Breast epithelium (tissue), 4 donors: ENCODE data around the gene USP10. TPM values are rescaled to one million over a fixed set of nuclear protein-coding genes. Genes with fewer than 3 reads are reported as not detected.

Source experiments
- DNase-seq, 2 donors: peaks; one replicate each; pipeline ENCODE4 v3.0.0-alpha.2; 2019; ENCODE audit warnings: low spot score in 2 of 2
- H3K27ac ChIP-seq, 2 donors: fragments of 200-600 bp; sonication (generic) in 1 of 2; one replicate each; pipeline ENCODE4 v1.5.1; 2016 to 2019; ENCODE audit warnings: mild to moderate bottlenecking in 1 of 2
- H3K27me3 ChIP-seq, 2 donors: fragments of 200-600 bp; sonication (generic) in 1 of 2; one replicate each; pipeline versions ENCODE4 v1.5.1 to v1.6.0; 2017 to 2019; ENCODE audit warnings: control low read depth in 1 of 2, mild to moderate bottlenecking in 1 of 2
- H3K36me3 ChIP-seq: fragments of 200-600 bp; one replicate; pipeline ENCODE4 v1.5.1; 2019
- H3K4me1 ChIP-seq, 2 donors: fragments of 200-600 bp; sonication (generic); one replicate each; pipeline ENCODE4 v1.5.1; 2016 to 2019; ENCODE audit warnings: control low read depth in 1 of 2
- H3K4me3 ChIP-seq, 3 donors: fragments of 200-600 bp; sonication (generic); 1 replicate in 2 of 3; 2 replicates in 1 of 3; pipeline ENCODE4 v1.5.1; 2016 to 2019; ENCODE audit warnings: mild to moderate bottlenecking in 3 of 3, moderate library complexity in 2 of 3
- H3K9me3 ChIP-seq, 2 donors: fragments of 200-600 bp; sonication (generic) in 1 of 2; one replicate each; pipeline ENCODE4 v1.5.1; 2016 to 2019; ENCODE audit warnings: control low read depth in 1 of 2
- POLR2A ChIP-seq: fragments of 450-650 bp; IDR thresholded peaks from one replicate; pipeline ENCODE4 v1.6.1; 2016; ENCODE audit warnings: antibody characterized with exemption, mild to moderate bottlenecking, moderate library complexity
- POLR2AphosphoS5 ChIP-seq, 3 donors: sonication (generic); formaldehyde crosslinking; IDR thresholded peaks; one replicate each; pipeline ENCODE4 v1.6.1; 2017; ENCODE audit warnings: antibody characterized with exemption in 3 of 3
- intact Hi-C: fragments of 100-400 bp; cut with DNase I; formaldehyde crosslinking; loops from one replicate; pipeline ENCODE4 v1.15.1; 2023; ENCODE audit warnings: low total_unique reads
- total RNA-seq, 3 donors: library from RNA; depleted of rRNA; stranded (reverse); fragments of >200 nt; gene quantifications; one replicate each; pipeline ENCODE4 v1.1.0, GENCODE V29; 2016
- TF ChIP-seq, protein P1 (sequence below), 3 donors: fragments of 450-650 bp; IDR thresholded peaks; one replicate each; pipeline ENCODE4 v1.5.1; 2016 to 2017; ENCODE audit warnings: antibody characterized with exemption in 3 of 3, mild to moderate bottlenecking in 3 of 3, moderate library complexity in 3 of 3

The USP10 gene
- total RNA-seq, 3 donors from 2014 or later = 30.4 to 70.8 (median 51.5) TPM

DNA sequence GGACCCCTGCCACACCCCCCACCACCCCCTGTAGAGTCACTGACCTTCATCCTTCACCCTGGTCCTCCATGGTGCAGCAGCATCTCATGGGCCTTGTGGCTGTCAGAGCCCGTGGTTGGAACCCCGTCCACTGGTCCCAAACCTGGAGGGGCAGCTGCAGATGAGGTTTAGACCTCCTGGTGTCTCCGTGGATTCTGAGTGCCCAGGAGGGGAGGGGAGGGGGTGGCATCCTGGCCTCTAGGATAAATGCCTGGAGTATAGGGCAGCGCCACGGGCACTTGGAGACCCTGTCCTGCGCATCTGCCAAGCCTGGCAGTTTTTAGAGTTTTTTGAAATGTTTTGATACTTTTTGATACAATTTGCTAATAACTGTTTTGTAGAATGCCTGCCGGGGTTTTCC is 34.0 kb upstream of the USP10 start:
- no peak overlapping the region for H3K27ac ChIP-seq
- H3K27me3 ChIP-seq = no peaks in the 10 kb centered on the region
- no peak overlapping the region for H3K4me3 ChIP-seq
- H3K36me3 ChIP-seq = no peaks in the 10 kb centered on the region
- TF ChIP-seq POLR2AphosphoS5 (IDR thresholded peaks at IDR 0.05) (no peak), POLR2A (no peak)
- TF ChIP-seq, protein P1, sequence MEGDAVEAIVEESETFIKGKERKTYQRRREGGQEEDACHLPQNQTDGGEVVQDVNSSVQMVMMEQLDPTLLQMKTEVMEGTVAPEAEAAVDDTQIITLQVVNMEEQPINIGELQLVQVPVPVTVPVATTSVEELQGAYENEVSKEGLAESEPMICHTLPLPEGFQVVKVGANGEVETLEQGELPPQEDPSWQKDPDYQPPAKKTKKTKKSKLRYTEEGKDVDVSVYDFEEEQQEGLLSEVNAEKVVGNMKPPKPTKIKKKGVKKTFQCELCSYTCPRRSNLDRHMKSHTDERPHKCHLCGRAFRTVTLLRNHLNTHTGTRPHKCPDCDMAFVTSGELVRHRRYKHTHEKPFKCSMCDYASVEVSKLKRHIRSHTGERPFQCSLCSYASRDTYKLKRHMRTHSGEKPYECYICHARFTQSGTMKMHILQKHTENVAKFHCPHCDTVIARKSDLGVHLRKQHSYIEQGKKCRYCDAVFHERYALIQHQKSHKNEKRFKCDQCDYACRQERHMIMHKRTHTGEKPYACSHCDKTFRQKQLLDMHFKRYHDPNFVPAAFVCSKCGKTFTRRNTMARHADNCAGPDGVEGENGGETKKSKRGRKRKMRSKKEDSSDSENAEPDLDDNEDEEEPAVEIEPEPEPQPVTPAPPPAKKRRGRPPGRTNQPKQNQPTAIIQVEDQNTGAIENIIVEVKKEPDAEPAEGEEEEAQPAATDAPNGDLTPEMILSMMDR (IDR thresholded peaks at IDR 0.05) = no peak
- intact Hi-C loops = no loop called here
- DNase-seq = no peak
- no peaks in the 10 kb centered on the region for H3K9me3 ChIP-seq
- H3K4me1 ChIP-seq = no peaks in the 10 kb centered on the region

DNA sequence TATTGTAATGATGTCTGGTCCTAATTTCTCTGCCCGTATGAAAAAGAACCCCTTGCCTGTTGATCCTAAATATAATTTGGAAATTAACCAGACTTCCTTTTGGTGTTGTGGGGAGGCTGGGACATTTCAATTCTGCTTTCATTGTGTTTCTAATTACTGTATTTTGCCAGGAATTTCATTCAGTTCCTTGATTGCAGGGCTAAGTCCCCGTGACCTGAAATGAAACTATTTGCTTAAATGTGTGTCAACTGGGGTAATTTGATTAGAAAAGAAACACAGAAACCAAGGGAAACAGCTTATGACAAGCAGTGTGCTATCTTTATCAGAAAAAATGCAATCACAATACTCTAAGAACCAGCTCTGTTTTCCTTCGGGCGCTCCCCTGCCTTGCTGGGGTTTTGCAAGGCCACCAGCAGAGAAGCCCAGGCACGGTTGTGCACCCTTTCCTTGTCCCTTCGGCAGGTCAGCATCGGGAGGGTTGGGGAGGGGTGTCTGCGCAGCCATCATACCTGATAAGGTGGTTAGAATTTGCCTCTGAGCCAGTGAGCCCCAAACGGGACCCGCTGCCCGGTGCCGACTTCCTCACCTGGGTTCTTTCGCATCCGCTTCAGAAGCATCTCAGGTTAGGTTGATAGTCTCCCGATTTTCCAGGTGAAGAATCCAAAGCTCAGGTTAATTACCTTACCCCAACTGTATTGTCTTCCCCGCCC is 32.0 kb upstream of the USP10 start:
- intact Hi-C loops = no loop called here
- Histone ChIP-seq H3K4me3 (no peak overlapping the region), H3K27me3 (no peaks in the 10 kb centered on the region), H3K9me3 (no peaks in the 10 kb centered on the region), H3K27ac (peak overlapping the region in 1 of 2 donors; percentile 32), H3K4me1 (no peaks in the 10 kb centered on the region), H3K36me3 (no peaks in the 10 kb centered on the region)
- no peak for DNase-seq
- TF ChIP-seq, protein P1 (IDR thresholded peaks at IDR 0.05) = no peak
- TF ChIP-seq POLR2A (no peak), POLR2AphosphoS5 (IDR thresholded peaks at IDR 0.05) (no peak)

DNA sequence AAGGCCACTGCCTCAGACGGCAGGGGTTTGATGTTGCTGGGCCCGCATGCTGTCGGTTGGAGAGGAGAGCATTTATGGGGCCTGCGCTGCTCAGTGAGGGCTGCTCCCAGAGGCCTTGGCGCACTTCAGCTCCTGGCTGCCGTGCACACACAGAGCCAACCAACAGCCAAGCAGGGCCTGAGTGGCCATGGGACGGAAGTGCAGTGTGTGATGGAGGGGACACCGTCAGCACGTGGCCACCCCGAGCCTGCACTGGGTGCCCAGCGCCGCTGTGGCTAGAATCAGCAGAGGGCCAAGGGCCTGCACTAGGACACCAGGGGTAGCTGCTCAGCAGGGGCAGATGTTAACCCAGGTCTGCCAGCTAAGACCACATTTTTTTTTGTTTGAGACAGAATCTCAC is 29.7 kb upstream of the USP10 start:
- no peak overlapping the region for H3K27ac ChIP-seq
- no peaks in the 10 kb centered on the region for H3K4me1 ChIP-seq
- no peaks in the 10 kb centered on the region for H3K9me3 ChIP-seq
- H3K4me3 ChIP-seq = no peak overlapping the region
- TF ChIP-seq, protein P1 (IDR thresholded peaks at IDR 0.05) = no peak
- TF ChIP-seq POLR2A = no peak
- TF ChIP-seq POLR2AphosphoS5 (IDR thresholded peaks at IDR 0.05) = no peak
- intact Hi-C loops = no loop called here
- H3K36me3 ChIP-seq = no peaks in the 10 kb centered on the region
- H3K27me3 ChIP-seq = no peaks in the 10 kb centered on the region
- DNase-seq = no peak

DNA sequence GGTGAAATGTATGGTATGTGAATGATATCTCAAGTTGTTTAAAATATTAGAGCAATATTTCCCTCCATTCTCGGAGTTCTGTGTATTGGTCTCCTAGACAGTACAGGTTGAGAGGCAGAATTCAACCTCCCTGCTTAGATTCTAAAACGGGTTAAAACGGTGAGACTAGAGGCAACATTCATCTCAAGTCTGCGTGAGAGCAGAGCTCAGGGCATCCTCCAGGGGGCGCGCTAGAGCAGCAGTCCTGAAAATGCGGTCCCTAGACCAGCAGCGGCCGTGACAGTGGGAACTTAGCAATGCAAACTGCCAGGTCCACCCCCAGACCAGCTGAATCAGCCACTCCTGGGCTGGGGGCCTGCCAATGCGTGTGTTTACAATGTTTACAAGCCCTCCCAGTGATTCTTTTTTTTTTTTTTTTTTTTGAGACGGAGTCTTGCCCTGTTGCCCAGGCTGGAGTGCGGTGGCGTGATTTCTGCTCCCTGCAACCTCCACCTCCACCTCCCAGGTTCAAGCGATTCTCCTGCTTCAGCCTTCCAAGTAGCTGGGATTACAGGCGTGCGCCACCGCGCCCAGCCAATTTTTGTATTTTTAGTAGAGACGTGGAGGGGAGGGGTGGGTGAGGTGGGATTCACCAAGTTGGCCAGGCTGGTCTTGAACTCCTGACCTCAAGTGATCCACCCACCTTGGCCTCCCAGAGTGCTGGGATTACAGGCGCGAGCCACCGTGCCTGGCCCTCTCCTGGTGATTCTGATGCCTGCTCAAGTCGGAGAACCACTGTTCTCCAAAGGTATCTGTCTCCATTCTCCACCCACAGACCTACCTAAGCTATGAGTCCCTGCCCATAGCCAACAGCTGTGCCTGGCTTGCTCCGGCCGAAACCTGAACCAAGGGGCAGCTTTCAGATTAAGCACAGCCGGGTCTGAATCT is 27.3 kb upstream of the USP10 start:
- intact Hi-C loops = loop anchor here (1.0 kb wide), 1 partner anchor 12 kb away; no protein-coding TSS in a partner anchor

More for the DNA sequence above, 27.3 kb upstream of the USP10 start:
- Histone ChIP-seq H3K27me3 (no peaks in the 10 kb centered on the region), H3K4me1 (no peaks in the 10 kb centered on the region), H3K4me3 (no peak overlapping the region), H3K27ac (no peak overlapping the region), H3K36me3 (no peaks in the 10 kb centered on the region), H3K9me3 (no peaks in the 10 kb centered on the region)
- peak; percentile 40 to 78 for DNase-seq
- TF ChIP-seq, protein P1 (IDR thresholded peaks at IDR 0.05) = peak; percentile 70 to 89 (median 82)
- no peak for TF ChIP-seq POLR2A
